Right lobe of liver (tissue), 6 donors: ENCODE measurements around the gene PTGER2. TPM values are rescaled to one million over a fixed set of nuclear protein-coding genes. Genes with fewer than 3 reads are reported as not detected.

ENCODE experiments used
- ATAC-seq, 4 donors: fragments of 200-7000 bp; cut with Tn5 transposase; one replicate each; pipeline ENCODE4 v1.9.1; 2020; ENCODE audit warnings: mild to moderate bottlenecking in 4 of 4, moderate library complexity in 4 of 4
- DNase-seq, 3 donors: peaks; one replicate each; pipeline ENCODE4 v3.0.0-alpha.2; 2020
- H3K27ac ChIP-seq, 3 donors: fragments of 200-600 bp; one replicate each; pipeline ENCODE4 v1.8.0; 2022
- H3K27me3 ChIP-seq, 2 donors: fragments of 200-600 bp; one replicate each; pipeline ENCODE4 v1.8.0; 2022
- H3K36me3 ChIP-seq, 4 donors: fragments of 200-600 bp; sonication (generic) in 1 of 4; one replicate each; pipeline versions ENCODE4 v1.5.1 to v1.8.0; 2017 to 2022; ENCODE audit warnings: control low read depth in 1 of 4
- H3K4me1 ChIP-seq, 4 donors: fragments of 200-600 bp; sonication (generic) in 1 of 4; one replicate each; pipeline versions ENCODE4 v1.5.1 to v1.8.0; 2017 to 2022; ENCODE audit warnings: control low read depth in 1 of 4
- H3K4me3 ChIP-seq, 3 donors: fragments of 200-600 bp; one replicate each; pipeline ENCODE4 v1.8.0; 2022
- H3K9me3 ChIP-seq, 4 donors: fragments of 200-600 bp; sonication (generic) in 1 of 4; one replicate each; pipeline versions ENCODE4 v1.5.1 to v1.8.0; 2017 to 2022; ENCODE audit warnings: control low read depth in 1 of 4
- CTCF ChIP-seq, 4 donors: fragments of 200-600 bp in 3 of 4; fragments of 450-650 bp in 1 of 4; IDR thresholded peaks; one replicate each; pipeline versions ENCODE4 v1.5.1 to v1.8.0; 2016 to 2022; ENCODE audit warnings: antibody characterized with exemption in 4 of 4, mild to moderate bottlenecking in 2 of 4
- POLR2A ChIP-seq: fragments of 450-650 bp; IDR thresholded peaks from one replicate; pipeline ENCODE4 v1.6.1; 2017; ENCODE audit warnings: antibody characterized with exemption, mild to moderate bottlenecking
- WGBS: methylation state at CpG from one replicate; pipeline ENCODE4 v1.1.6; 2018; ENCODE audit warnings: low coverage, low lambda C conversion rate; ENCODE audit not compliant: insufficient coverage; ENCODE audit errors: missing lambda C conversion rate; 5-methylcytosine and 5-hydroxymethylcytosine counted together
- intact Hi-C, 2 donors: fragments of 100-400 bp; cut with DNase I; formaldehyde crosslinking; loops; one replicate each; pipeline versions ENCODE4 v1.11.2 to v1.14.1; 2022
- total RNA-seq, 6 experiments: library from RNA; depleted of rRNA in 2 of 6; stranded (reverse); fragments of >200 nt in 2 of 6; fragmentation: NEBNext Ultra II Directional in 3 of 6; extraction: Animal tissue kit (Norgen Biotek cat#: 25700) in 3 of 6; gene quantifications; one replicate each; pipeline versions ENCODE4 v1.1.0 to v1.2.4, GENCODE V29; 2016 to 2023
- donor health status: DM: no; HTN: yes; CAD: no.
- donor health status: DM: no; HTN: no; CAD: no.
- donor health status: DM: no; HTN: no; CAD: no.
- donor health status: DM: no; HTN: yes; CAD: no.
- donor health status: DM: no; HTN: yes; CAD: no.

PTGER2 gene
- total RNA-seq, 6 experiments from 2014 or later, result 0.24 to 1.9 (median 0.51) TPM

DNA sequence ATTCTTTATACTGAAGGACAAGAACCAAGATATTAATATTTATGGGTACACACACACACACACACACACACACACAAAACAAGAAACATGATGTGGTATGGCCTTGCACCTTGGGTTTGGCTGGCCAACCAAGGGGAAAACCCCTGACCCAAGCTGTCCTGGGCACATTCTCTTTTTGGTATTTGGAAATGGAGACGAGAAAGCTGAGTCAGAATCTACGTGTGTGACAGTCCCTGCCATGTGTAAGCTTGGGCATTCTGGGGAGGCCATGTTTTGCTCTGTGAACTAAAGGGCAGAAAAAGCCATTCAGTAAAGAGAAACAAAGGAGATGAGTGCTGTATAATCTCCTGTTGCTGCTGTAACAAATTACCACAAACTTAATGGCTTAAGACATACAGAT lies 35.6 kb downstream of the PTGER2 start:
- ATAC-seq (no peak), DNase-seq (no peak)
- H3K36me3 ChIP-seq, result no peaks in the 10 kb centered on the region
- no peaks in the 10 kb centered on the region for H3K9me3 ChIP-seq
- H3K27ac ChIP-seq, result no peak overlapping the region
- TF ChIP-seq POLR2A, result no peak
- TF ChIP-seq CTCF (IDR thresholded peaks at IDR 0.05), result no peak
- H3K27me3 ChIP-seq, result no peaks in the 10 kb centered on the region
- WGBS, result 24% methylated on average over 2 of the region's 2 CpGs
- no peaks in the 10 kb centered on the region for H3K4me1 ChIP-seq
- intact Hi-C loops, result no loop called here
- H3K4me3 ChIP-seq, result no peak overlapping the region

- Histone ChIP-seq H3K36me3 (no peaks in the 10 kb centered on the region), H3K9me3 (no peaks in the 10 kb centered on the region), H3K4me3 (no peak overlapping the region), H3K27me3 (no peaks in the 10 kb centered on the region), H3K4me1 (no peaks in the 10 kb centered on the region), H3K27ac (no peak overlapping the region)
- no peak for DNase-seq
- no peak for ATAC-seq
- WGBS, result 38% methylated on average over 3 of the region's 3 CpGs
- intact Hi-C loops, result no loop called here
- TF ChIP-seq CTCF (IDR thresholded peaks at IDR 0.05), result no peak
- no peak for TF ChIP-seq POLR2A
Observed at GRCh38 chr14:52350445-52350844, 36.3 kb downstream of the PTGER2 start.

DNA sequence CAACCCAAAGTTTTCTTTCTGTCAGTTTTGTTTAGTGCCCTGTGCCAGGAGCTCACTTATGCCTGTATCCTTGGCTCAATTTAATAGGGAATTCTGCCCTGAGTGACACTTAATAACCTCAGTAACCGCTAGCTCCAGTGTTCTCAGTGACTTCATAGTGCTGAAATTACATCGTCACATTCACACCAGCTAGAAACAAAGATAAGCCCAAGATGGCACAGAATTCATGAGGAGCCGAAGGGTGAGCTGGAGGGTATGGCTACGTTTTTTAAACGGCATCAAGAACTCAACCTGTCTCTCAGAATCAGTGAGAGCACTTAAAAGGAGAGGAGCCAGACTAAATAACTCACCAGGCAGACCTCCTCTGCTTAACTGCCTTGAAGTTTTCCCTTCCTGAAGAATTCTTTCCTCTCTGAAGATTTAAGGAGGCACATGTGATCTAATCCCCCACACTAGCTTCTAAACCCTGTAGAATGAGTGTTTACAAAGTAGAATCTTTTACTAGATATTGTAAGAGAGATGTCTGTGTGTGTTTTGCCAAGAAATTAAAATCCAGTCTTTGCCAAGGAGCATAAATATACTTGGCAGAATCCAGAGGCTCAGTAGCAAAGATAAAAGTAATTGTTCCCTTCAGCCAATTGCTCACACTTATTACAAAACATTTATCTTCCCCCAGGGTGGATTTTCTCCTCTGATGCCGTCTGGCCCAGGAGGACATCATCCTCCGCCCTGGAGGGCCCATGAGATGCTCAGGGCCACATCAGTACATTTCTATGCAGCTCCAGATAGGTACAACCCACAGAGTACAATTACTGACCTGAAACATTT lies 37.3 kb downstream of the PTGER2 start:
- peak in 1 of 4 donors; percentile 20 for ATAC-seq
- Histone ChIP-seq H3K36me3 (no peaks in the 10 kb centered on the region), H3K4me3 (no peak overlapping the region), H3K4me1 (no peaks in the 10 kb centered on the region), H3K27me3 (no peaks in the 10 kb centered on the region), H3K9me3 (no peaks in the 10 kb centered on the region), H3K27ac (no peak overlapping the region)
- TF ChIP-seq POLR2A (no peak), CTCF (IDR thresholded peaks at IDR 0.05) (no peak)
- intact Hi-C loops, result no loop called here
- WGBS, result 45% methylated on average over 7 of the region's 7 CpGs
- DNase-seq, result no peak

DNA sequence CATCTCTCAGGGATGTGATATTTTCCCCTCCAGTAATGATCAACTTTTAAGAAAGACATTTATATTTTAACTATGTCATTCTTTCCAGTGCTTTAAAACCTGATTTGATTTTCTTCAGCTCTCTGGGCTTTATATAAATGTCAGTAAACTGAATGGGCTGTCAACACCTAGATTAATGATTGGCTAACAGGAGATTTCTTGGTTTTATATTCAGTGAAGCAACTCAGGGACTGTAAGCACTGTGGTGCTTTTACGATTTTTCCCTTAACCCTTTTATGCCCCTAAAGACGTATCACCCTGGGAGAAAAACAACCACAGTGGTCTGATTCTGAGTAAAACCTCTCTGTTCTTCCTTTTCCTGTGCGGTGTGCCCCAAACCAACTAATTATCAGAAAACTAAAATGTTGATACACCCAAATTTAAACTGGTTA lies 38.0 kb downstream of the PTGER2 start:
- Histone ChIP-seq H3K9me3 (no peaks in the 10 kb centered on the region), H3K27me3 (no peaks in the 10 kb centered on the region), H3K4me1 (no peaks in the 10 kb centered on the region), H3K4me3 (no peak overlapping the region), H3K27ac (no peak overlapping the region), H3K36me3 (no peaks in the 10 kb centered on the region)
- ATAC-seq, result peak in 3 of 4 donors; percentile 45 to 55 (median 48)
- 26% methylated on average over 3 of the region's 3 CpGs for WGBS
- intact Hi-C loops, result no loop called here
- no peak for DNase-seq
- TF ChIP-seq POLR2A (no peak), CTCF (IDR thresholded peaks at IDR 0.05) (no peak)
